DOHH2 (cell line): ENCODE measurements around the gene IGFL2.

Experiments used
- H3F3A ChIP-seq: fragments of 200-600 bp; sonication (generic), shearing (Covaris generic); 2 replicates; pipeline ENCODE4 v1.6.0; 2016; ENCODE audit warnings: antibody characterized with exemption, mild to moderate bottlenecking; ENCODE audit not compliant: control insufficient read depth, insufficient read depth
- H3K27ac ChIP-seq: fragments of 200-600 bp; sonication (generic); 2 replicates; pipeline ENCODE4 v1.5.1; 2014; ENCODE audit warnings: low read depth, mild to moderate bottlenecking, low read length, moderate library complexity
- H3K27me3 ChIP-seq: fragments of 200-600 bp; sonication (generic); 2 replicates; pipeline ENCODE4 v1.6.1; 2014; ENCODE audit warnings: mild to moderate bottlenecking, low read length, mixed read lengths; ENCODE audit not compliant: control insufficient read depth
- H3K36me3 ChIP-seq: fragments of 200-600 bp; sonication (generic); 2 replicates; pipeline ENCODE4 v1.6.1; 2014; ENCODE audit warnings: mild to moderate bottlenecking, low read length, moderate library complexity, mixed read lengths; ENCODE audit not compliant: control insufficient read depth
- H3K4me1 ChIP-seq: fragments of 200-600 bp; sonication (generic); 2 replicates; pipeline ENCODE4 v1.6.1; 2014; ENCODE audit warnings: mild to moderate bottlenecking, low read length, mixed read lengths; ENCODE audit not compliant: control insufficient read depth
- H3K4me2 ChIP-seq: fragments of 200-600 bp; sonication (generic); 2 replicates; pipeline ENCODE4 v1.6.0; 2014; ENCODE audit warnings: mild to moderate bottlenecking, low read length, moderate library complexity
- H3K4me3 ChIP-seq: fragments of 200-600 bp; sonication (generic); 2 replicates; pipeline ENCODE4 v1.5.1; 2014; ENCODE audit warnings: mild to moderate bottlenecking, low read length, mixed read lengths
- H3K79me2 ChIP-seq: fragments of 200-600 bp; sonication (generic); 2 replicates; pipeline ENCODE4 v1.6.1; 2014; ENCODE audit warnings: mild to moderate bottlenecking, low read length, mixed read lengths; ENCODE audit not compliant: control insufficient read depth
- H3K9me2 ChIP-seq: fragments of 200-600 bp; sonication (generic); replicated peaks from 2 replicates; pipeline ENCODE4 v1.6.1; 2014; ENCODE audit warnings: mild to moderate bottlenecking, low read length, mixed read lengths; ENCODE audit not compliant: control insufficient read depth
- H3K9me3 ChIP-seq: fragments of 200-600 bp; sonication (generic); 2 replicates; pipeline ENCODE4 v1.6.1; 2014; ENCODE audit warnings: antibody characterized with exemption, low read length, mixed read lengths; ENCODE audit not compliant: control insufficient read depth, insufficient read depth
- H4K20me1 ChIP-seq: fragments of 200-600 bp; sonication (generic); 2 replicates; pipeline ENCODE4 v1.6.0; 2014; ENCODE audit warnings: low read depth, mild to moderate bottlenecking, antibody characterized with exemption, low read length, moderate library complexity; ENCODE audit not compliant: control insufficient read depth, insufficient read depth
- CTCF ChIP-seq: fragments of 200-600 bp; sonication (generic); IDR thresholded peaks from one replicate; pipeline ENCODE4 v1.5.1; 2014; ENCODE audit warnings: antibody characterized with exemption, mild to moderate bottlenecking, low read depth, low read length; ENCODE audit not compliant: poor library complexity, severe bottlenecking
- EZH2phosphoT487 ChIP-seq: fragments of 200-600 bp; sonication (generic); IDR thresholded peaks from 2 replicates; pipeline ENCODE4 v1.6.1; 2017; ENCODE audit warnings: borderline replicate concordance, mild to moderate bottlenecking, antibody characterized with exemption, low read length, moderate library complexity, mixed read lengths

Gene IGFL2

GRCh38 chr19:46186101-46186716 is 38.2 kb downstream of the IGFL2 start:
- Histone ChIP-seq H3K9me2 (no peaks in the 10 kb centered on the region), H3K9me3 (no peaks in the 10 kb centered on the region), H3K27ac (no peak overlapping the region), H3K79me2 (no peaks in the 10 kb centered on the region), H3K4me1 (peaks cover 11% of the 10 kb centered on the region), H3F3A (no peaks in the 10 kb centered on the region), H3K4me3 (no peak overlapping the region), H3K36me3 (no peaks in the 10 kb centered on the region), H3K4me2 (no peak overlapping the region), H3K27me3 (peaks cover 9% of the 10 kb centered on the region; the same call in 1 of the 2 replicates), H4K20me1 (no peaks in the 10 kb centered on the region)
- no peak for TF ChIP-seq EZH2phosphoT487
- TF ChIP-seq CTCF: no peak

GRCh38 chr19:46186717-46187101 is 38.7 kb downstream of the IGFL2 start:
- H3K27me3 ChIP-seq: peaks cover 6% of the 10 kb centered on the region; the same call in 1 of the 2 replicates
- H3K9me3 ChIP-seq: no peaks in the 10 kb centered on the region
- H3K79me2 ChIP-seq: no peaks in the 10 kb centered on the region
- H3F3A ChIP-seq: no peaks in the 10 kb centered on the region
- no peaks in the 10 kb centered on the region for H3K36me3 ChIP-seq
- no peak overlapping the region for H3K4me2 ChIP-seq
- H3K4me1 ChIP-seq: peaks cover 11% of the 10 kb centered on the region
- no peak overlapping the region for H3K4me3 ChIP-seq
- no peak for TF ChIP-seq EZH2phosphoT487
- H3K27ac ChIP-seq: no peak overlapping the region
- H4K20me1 ChIP-seq: no peaks in the 10 kb centered on the region
- no peaks in the 10 kb centered on the region for H3K9me2 ChIP-seq

- H3K9me2 ChIP-seq: no peaks in the 10 kb centered on the region
- H4K20me1 ChIP-seq: no peaks in the 10 kb centered on the region
- peaks cover 5% of the 10 kb centered on the region; the same call in 1 of the 2 replicates for H3K27me3 ChIP-seq
- H3K36me3 ChIP-seq: no peaks in the 10 kb centered on the region
- H3K4me3 ChIP-seq: no peak overlapping the region
- no peaks in the 10 kb centered on the region for H3K79me2 ChIP-seq
- H3K27ac ChIP-seq: no peak overlapping the region
- H3F3A ChIP-seq: no peaks in the 10 kb centered on the region
- no peak overlapping the region for H3K4me2 ChIP-seq
- H3K9me3 ChIP-seq: no peaks in the 10 kb centered on the region
- TF ChIP-seq CTCF (no peak), EZH2phosphoT487 (no peak)
- H3K4me1 ChIP-seq: peaks cover 5% of the 10 kb centered on the region
Measured at GRCh38 chr19:46189971-46190888, 42.2 kb downstream of the IGFL2 start.

- Histone ChIP-seq H3K9me3 (no peaks in the 10 kb centered on the region), H3K4me2 (no peak overlapping the region), H3K4me3 (no peak overlapping the region), H3K27ac (no peak overlapping the region), H4K20me1 (no peaks in the 10 kb centered on the region), H3K36me3 (no peaks in the 10 kb centered on the region), H3K27me3 (peaks cover 5% of the 10 kb centered on the region; the same call in 1 of the 2 replicates), H3K79me2 (no peaks in the 10 kb centered on the region), H3K9me2 (no peaks in the 10 kb centered on the region), H3K4me1 (no peaks in the 10 kb centered on the region), H3F3A (no peaks in the 10 kb centered on the region)
- TF ChIP-seq CTCF: no peak
- TF ChIP-seq EZH2phosphoT487: no peak
Measured at GRCh38 chr19:46191356-46191755, 43.3 kb downstream of the IGFL2 start.
